HG03103 (cell line): ENCODE data around the gene ZMIZ1.

Source experiments
- ATAC-seq: cut with Tn5 transposase; IDR thresholded peaks from one replicate; pipeline ENCODE4 v1.9.1; 2021; ENCODE audit warnings: low read depth; ENCODE audit not compliant: unreplicated experiment

Gene ZMIZ1

DNA sequence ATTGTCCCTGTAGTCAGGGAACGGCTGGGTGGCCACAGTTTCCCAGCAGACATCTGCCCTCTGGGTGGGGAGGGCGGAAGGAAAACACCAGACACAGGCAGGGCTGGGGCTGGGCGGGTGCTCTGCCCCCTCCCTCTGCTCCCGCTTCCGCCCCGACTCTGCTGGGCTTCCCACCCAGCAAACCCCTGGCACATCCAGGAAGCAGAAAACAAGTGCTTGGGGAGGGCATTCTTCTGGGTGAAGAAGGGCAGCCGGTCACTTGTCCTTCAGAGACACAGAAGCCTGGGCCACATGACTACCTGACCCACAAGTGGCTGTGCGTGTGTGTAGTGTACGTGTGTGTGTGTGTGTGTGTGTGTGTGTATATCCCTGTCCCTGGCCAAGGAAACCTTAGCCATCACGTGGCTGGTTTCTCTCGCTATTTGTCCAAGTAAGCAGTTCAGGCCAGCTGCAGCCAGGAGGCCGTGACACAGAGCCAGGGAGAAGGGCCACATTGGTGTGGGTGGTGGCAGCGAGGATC, 77.9 kb downstream of the ZMIZ1 start:
- no peak for ATAC-seq

DNA sequence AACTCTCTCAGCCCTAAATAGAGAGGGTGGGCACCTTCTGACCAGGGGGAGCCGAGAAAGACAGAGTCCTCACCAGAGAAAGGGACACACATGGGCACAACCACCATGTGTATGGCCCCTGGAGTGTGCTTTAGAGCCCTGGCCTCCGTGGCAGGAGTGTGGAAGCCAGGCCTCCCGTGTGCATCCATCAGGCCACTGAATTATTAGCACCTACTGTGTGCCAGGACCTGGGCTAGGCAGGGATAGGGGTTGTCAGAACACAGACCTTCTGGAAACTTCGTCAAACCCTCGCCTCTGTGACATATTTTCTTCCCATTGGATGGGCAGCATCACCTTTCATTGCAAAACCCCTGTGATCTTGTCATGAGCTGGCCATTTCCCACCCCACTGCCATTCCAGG, 78.5 kb downstream of the ZMIZ1 start:
- no peak for ATAC-seq

DNA sequence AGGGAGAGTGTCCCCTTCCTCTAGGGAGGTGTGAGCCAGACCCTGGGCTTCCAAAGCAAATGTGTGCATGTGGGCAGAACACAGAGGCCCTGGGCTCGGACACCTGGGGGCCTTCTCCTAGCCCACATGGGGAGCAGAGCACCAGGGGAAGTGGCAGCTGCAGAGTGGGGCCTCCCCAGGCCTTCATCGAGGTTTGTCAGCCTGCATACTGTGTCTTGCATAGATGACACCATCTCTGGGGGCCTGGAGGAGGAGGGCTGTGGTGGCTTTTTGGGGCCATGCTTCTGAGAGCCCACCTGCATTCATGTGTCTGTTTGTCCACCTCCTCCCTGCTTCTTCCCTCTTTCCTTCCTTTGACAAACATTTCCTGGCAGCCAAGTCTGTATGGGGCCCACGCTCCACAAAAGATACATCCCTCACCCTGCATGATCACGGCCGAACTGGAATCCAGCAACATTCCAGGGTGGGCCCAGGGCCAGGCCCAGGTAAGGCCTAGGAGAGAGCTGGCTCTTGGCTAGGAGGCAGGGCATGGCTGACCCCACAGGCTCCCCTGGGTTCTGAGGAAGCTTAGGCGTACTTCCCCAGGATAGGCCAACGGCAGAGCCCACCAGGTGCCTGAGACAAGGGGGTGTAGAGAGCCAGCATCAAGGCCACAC, 79.2 kb downstream of the ZMIZ1 start:
- no peak for ATAC-seq

DNA sequence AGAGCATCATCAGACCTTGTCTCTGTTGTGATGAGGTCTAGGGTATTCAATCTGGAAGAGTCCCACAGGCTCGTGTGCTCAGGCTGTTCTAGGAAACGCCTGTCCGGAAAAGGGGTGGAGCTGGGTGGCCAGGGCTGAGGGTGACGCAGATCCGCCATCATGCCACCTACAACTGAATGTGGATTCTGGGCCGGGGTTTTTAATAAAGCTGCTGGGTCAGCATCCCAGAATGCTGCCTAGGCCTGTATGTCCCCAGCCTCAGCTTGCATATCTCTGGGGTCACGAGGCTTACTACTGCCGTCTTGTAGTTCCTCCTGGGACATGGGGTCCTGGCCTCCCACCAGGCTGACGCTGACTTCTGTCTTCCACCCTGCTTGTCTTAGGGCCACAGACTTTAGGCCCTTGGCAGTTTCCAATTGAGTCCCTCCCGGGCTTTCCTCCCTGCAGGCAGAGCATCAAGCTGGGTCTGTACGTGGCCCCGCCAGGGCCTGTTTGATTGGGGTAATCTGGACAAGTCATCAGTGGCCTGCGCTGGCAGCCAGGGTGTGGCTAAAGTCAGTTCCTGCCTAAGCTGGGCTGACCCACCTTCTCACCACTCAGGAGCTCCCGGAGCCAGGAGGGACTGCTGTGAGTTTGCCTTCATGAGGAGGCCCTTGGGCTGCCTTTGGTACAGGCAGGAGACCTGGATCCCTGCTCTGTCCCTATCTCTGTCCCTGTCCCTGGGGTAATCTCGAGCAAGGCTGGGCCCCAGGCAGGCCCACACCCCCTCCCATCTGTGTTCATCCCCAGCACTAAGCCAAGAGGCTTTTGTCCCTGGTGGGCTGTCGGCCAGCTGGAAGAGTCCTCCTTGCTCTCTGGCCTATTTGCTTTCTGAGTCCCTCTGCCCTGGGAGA, 79.9 kb downstream of the ZMIZ1 start:
- ATAC-seq = no peak

DNA sequence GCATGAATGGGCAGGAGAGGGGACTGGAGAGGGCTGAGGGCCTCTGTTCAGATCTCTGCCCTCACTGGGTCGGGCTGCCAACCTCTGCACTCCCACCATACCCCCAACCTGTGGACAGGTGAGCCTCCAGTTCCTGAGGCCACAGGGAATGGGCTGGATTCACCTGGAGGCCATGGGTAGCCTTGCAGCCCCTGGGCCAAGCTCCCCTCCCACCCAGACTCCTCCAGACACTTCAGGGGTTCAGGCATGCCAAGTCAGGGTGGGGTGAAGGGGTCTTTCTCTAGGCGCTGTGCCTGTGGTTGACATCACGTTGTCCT, 80.5 kb downstream of the ZMIZ1 start:
- ATAC-seq = no peak

DNA sequence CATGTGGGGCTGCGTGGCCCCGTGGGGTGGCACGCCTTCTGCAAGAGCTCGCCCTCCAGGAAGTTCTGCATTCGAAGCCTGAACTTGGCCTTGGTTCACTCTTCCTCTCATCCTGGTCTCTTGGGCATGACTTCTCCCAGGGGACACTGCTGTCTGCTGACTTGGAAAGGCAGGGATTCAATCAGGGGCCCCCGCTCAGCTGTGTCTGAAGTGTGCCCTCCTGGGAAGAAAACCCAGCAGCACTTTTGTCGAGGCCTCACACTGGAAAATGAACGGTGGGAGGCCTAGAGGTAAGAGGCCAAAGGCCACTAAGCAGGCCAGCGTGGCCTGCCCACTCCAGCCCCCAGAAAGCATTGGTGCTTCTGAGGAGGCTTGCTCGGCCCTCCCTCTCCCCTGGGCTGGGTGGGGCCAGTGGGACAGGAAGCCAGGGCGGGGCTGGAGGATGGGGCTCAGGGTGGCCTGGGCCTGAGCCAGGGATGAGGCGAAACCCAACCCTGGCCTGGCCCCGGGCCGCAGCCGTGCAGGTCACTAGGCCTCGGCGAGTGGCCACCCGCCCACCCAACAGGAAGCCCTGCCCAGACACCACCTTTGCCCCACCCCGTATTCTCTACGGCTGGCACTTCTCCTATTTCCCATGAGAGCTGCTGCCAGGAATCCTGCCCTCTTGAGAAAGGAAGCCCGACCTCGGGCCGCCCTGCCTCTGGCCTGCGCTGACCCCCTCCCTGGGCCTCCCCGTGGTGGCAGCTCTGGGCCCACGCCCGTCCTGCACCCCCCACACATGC, 81.1 kb downstream of the ZMIZ1 start:
- ATAC-seq = peak; percentile 76

DNA sequence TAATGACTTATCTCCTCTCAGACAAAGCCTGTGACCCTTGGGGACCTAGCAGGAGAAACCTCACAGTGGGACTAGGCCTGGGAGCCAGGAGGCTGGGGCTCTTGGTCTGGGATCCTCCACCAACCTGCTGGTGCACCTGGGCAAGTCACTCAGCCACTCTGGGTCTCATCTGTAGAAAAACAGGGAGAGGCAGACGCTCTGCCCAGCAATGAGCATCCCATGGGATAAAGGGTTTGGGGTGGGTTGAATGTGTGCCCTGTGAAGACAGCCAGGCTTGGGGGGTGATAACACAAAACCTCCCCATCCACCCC, 81.6 kb downstream of the ZMIZ1 start:
- ATAC-seq = no peak

DNA sequence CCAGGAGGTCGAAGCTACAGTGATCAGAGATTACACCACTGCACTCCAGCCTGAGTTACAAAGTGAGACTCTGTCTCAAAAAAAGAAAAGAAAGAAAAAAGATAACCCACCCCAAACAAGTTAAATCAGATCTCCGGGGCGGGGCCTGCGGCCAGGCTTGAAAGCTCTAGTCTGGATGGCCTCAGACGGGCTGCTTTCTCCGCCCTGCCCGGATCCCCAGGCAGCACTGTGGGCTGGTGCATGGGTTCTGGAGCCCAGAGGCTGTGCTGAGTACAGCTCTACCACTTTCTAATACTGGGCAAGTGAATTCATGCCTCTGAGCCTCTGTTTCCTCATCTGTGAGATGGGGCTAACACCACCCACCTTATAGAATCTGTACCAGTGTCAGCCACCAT, 83.7 kb downstream of the ZMIZ1 start:
- no peak for ATAC-seq

DNA sequence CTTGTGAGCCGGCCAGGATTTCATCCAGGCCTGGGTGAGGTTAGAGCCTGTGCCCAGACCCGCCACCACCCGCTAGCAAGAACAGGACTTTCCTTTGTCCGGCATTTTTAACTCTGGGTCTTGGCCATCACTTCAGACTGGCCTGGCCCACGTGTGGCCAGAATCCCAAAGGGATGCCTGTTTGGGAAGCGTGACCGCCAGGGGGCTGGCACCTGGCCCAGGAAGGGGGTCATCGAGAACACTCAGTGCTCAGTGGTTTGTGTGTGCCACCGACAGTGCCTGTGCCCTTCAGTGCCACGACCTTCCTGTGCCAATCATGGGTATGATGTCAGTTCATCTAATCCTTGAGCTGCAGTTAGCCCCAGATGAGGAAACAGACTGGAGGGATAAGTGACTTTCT, 85.0 kb downstream of the ZMIZ1 start:
- no peak for ATAC-seq

DNA sequence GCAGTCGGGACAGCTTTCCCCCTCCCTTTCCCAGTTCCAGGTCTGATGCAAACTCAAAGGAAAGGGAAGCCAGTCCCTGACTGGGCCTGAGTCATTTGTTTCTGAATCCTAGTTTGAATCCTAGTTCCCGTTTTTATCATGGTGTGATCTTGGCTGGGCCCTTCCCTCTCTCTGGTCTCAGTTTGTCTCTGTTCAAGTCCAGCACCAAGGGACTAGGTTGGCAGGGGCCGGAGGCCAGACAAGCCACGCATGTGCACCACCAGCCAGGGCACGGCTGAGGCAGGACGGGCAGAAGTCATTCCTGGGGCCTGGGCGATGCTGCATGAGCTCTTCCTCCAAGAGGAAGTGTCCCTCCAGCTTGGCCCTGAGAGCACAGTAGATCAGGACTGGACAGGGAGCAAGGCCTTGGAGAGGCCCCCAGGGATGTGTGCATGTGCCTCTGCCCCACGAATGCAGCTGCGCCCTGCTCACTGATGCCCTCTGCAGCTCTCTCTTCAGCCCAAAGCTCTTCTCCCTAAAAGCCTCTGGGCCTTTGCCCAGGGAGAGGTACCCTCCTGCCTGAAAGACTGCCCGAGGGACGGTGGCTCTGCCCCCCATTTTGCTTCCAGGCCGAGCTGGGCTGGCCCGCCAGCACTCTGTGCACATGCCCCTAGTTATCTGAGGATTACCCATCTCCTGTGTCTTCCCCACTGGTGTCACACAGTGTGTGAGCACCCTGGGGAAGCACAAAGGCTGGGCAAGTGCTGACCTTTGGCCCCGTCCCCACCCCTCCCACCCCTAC, 86.7 kb downstream of the ZMIZ1 start:
- no peak for ATAC-seq

DNA sequence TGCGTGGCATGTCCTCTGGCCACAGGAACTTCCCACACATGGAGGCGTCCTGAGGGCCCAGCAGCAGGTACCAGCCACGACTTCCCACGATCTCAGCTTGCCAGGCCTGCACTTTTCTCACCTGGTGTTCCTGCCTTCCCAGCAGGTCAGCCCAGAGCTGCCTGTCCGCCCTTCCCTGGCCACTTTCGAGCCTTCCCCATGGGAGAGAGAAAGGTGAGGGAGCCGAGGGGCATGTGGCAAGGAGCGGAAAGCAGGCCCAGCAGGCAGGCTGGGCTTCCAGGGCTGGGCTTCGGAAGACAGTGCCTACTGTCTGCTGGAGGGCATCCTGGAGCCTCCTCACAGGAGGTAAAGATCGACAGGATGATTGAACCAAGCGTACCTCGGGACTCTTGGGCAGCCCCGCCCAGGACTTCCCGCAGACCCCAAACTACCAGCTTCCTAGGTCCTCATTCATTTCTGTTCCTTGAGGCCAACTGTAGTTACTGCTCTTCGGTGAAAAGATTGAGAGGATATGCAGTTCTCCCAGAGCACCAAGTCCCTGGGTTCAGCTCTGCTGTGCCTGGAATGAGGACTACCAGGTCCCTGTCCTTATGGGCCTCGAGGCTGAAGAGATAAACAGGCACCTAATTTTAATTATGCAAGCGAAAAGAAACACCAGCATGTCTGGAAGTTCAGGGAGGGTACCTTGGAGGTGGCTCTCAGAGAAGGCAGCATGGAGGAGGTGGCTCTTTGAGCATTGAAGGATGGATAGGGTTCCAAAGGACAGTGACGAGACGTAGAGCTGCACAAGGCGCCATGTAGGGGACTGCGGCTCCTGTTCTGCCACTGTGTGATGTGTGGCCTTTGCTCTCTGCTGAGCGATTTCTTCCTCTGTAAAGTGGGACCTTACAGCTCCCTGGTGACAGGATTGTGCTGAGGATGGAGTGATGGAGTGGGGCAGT, 87.8 kb downstream of the ZMIZ1 start:
- no peak for ATAC-seq

DNA sequence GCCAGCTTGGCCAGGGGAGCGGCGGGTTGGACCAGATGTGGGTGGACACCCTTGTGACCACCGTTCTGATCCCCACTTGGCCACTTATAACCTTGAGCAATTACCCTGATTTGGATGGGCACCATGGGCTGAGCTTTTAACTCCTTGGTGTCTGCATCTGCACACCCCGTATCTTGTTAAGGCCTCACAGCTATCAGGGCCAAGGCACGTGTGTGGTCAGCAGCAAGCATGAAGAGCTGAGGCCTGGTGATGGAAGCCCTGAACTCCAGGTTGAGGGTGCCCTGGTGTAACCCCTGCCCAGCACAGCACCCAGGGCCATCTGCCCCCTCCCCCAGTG, 89.2 kb downstream of the ZMIZ1 start:
- no peak for ATAC-seq

DNA sequence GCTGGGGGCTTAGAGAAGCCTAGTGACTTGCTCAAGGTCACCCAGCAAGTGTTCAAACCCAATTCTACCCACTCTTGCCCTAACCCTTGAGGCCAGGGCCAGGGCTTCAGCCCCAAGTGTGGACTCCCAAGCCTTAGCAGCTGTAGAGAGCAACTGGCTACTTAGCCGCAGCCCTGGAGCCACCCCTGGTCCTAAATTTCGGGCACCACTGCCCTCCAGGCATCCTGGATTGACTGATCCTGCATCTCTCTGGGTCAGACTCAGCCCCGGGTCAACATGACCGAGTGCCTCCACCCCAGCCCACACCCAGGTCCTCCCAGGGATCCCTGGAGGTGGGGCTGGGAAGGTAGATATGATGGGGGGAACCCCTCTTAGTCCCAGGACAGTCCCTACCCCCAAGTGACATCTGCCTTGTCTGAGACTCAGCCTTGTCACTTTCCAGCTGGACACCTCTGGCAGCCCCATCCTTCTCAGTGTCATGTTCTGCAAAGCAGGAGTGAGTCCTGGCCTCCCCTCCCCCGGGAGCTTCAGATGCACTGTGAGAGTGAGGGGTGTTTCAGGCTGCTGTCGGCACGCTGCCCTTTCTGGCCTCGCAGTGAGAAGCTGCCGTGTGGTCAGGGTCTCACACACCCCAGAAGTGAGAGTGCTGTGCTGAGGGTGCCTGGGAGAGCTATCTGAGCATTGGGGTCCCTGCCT, 89.8 kb downstream of the ZMIZ1 start:
- ATAC-seq = no peak

DNA sequence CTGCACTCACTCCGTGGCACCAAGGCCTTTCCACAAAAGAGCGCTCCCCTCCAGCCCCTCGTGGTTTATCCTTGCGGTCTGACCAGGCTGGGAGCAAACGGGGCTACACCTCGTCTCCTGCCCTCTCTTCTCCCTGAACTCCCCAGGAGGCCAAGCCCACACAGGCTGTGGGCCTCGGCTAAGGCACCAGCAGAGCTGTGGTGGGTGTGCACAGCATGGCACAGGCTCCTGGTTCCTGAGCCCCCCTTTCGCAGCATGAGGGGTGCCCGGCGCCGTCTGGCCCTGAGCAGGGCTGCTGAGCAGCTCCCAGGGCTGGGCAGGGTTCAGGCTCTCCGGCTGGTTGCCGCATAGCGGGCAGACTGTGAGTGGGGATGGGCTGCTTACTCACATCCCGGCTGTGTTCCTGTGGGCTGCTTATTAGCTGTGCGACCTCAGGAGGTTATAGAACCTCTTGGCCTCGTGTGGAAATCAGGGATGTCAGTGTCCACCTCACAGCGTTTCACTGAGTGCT, 90.4 kb downstream of the ZMIZ1 start:
- no peak for ATAC-seq

DNA sequence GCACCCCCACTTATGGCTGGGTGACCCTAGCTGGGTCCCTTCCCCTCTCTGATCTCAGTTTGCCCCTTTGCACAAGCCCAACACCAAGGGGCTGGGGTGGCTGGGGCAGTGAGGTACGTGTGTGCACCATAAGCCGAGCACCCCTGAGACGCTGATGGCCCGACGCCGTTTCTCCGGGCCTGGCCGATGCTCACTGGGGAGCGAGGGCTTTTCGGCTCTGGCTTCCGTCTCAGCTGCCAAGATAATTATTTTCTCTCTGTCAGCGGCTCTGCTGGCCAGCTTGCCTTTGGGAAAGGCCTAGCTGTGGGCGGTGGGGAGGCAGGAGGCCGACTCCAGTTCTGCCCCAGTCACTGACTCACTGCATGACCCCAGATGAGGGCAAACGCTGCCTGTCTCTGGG, 91.0 kb downstream of the ZMIZ1 start:
- no peak for ATAC-seq

DNA sequence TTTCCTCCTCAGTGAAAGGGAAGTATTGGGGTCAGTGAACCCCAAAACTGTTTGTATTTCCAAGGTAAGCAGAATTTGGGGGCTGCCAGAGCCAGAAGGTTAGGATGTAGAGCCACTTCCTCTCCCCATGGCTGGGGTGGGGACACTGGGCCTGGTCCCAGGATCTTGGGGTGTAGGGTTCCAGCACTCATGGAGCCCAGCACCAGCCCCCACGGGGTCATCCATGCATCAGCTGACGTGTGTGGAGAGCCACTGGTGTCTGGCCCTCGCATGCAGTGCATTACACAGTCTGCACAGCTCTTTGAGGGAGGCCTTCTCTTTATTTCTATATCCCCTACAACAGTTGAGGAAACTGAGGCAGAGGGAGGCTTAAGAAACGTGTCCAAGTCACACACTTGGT, 91.4 kb downstream of the ZMIZ1 start:
- no peak for ATAC-seq

DNA sequence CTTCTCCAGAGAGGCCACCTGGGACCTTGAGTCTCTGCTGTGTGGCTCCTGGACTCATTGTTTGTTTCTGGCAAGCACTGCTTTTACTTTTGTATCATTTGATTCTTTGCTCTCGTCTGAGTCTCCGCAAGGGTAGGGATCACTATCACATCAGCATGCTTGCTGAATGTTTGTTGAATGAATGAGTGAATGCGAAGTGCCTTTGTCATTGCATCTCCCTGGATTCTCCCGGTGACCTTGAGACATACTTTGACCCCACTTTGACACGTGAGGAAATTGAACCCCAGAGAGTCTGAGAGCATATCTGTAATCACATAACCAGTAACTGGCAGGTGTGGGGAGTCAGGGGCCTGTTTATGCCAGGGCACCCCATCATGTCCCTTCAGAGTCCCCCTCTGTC, 92.8 kb downstream of the ZMIZ1 start:
- no peak for ATAC-seq

DNA sequence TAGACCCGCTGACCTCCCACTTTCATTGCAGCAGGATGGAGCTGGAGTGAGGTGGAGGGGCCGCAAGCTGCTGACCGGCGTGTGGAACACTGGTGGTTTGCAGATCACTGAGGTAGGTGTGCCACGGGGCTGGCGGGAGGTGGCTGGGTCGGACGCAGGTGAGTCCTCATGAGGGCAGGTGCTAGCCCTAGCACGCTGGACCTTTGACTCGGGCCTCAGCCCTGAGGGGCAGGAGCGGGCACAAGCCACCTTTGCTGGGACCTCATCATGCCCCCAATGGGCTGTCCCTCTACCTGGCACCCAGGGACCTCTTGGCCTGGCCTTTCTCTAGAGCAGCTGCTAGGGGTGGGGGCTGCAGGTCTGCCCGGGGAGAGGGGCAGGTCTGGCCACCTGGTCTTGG, 93.3 kb downstream of the ZMIZ1 start:
- no peak for ATAC-seq
